ENCODE measurements around the gene GET3. TPM values are rescaled to one million over a fixed set of nuclear protein-coding genes. Genes with fewer than 3 reads are reported as not detected.
"Not testable (repeated sequence)": the region's sequence is repeated elsewhere in the genome, so short reads cannot be mapped to it uniquely, and the experiment has no call there.

The GET3 gene
- total RNA-seq, 3 donors from 2014 or later: 50.8 to 64.6 (median 62.6) TPM

DNA sequence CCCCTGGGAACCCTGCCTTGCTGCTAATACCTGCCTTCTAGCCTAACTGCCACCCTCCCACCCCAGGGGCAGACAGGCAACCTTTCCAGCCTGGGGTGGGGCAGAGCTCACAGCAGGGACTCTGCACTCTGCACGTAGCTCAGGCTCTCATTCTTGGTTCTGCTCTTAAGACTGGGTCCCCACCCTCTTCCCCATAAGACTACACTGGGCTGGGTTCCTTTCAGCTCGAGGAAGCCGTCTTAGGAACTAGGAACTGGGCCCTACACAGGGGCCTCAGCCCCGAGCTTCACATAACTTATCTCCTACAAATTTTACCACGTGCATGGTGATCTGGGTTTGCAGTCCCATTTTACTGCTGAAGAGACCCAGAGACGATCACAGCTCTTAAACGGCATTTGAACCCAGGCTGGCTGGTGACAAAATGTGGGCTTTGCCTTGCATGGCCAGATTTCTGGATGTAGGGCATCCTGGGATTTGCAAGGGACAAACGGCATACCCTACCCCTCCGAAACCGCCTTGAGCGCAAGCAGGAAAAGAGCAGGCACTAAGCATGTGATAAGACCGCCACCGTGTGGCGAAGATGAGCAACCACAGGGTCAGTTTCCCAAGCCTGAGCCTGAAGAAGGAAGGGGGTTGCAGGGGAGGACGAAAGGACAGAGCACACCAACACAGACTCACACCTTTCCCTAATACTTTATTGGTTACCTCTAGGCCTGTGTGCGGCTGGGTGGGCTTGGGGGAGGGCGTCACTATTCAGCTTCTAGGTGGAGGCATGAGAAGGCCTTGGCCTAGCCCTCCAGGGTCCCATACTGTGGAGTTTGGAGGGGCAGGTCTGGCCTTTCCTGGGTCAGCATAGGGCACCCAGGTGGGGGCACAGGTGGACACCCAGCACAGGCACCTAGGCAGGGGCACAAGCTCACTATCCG is 59.1 kb downstream of the GET3 start:
- peaks cover 0 to 17% of the 10 kb centered on the region in 2 donors for H3K4me1 ChIP-seq
- no peaks in the 10 kb centered on the region for H3K36me3 ChIP-seq
- H3K9me3 ChIP-seq: no peaks in the 10 kb centered on the region
- intact Hi-C loops (cut with DNase I; ENCODE audit: low total_unique reads): no loop called here
- H3K4me3 ChIP-seq: peak overlapping the region in 1 of 3 donors; percentile 6
- H3K27ac ChIP-seq: peak overlapping the region; percentile 1 to 64
- peak in 1 of 2 donors; percentile 61 for DNase-seq (ENCODE audit: low spot score in 2 of 2)
- TF ChIP-seq POLR2A (IDR thresholded peaks at IDR 0.05) (peak; percentile 26), CTCF (IDR thresholded peaks at IDR 0.05) (peak; percentile 97 to 99 (median 99)), POLR2AphosphoS5 (IDR thresholded peaks at IDR 0.05) (peak; percentile 68 to 93 (median 72))
- H3K27me3 ChIP-seq: no peaks in the 10 kb centered on the region

- Histone ChIP-seq H3K27ac (no peak overlapping the region), H3K4me3 (no peak overlapping the region), H3K9me3 (no peaks in the 10 kb centered on the region), H3K36me3 (no peaks in the 10 kb centered on the region), H3K4me1 (peaks cover 0 to 17% of the 10 kb centered on the region in 2 donors), H3K27me3 (no peaks in the 10 kb centered on the region)
- intact Hi-C loops (cut with DNase I; ENCODE audit: low total_unique reads): no loop called here
- no peak for DNase-seq (ENCODE audit: low spot score in 2 of 2)
- TF ChIP-seq POLR2A (IDR thresholded peaks at IDR 0.05) (no peak), POLR2AphosphoS5 (IDR thresholded peaks at IDR 0.05) (no peak), CTCF (IDR thresholded peaks at IDR 0.05) (no peak)
Measured at GRCh38 chr19:12797141-12797587, 59.9 kb downstream of the GET3 start.

DNA sequence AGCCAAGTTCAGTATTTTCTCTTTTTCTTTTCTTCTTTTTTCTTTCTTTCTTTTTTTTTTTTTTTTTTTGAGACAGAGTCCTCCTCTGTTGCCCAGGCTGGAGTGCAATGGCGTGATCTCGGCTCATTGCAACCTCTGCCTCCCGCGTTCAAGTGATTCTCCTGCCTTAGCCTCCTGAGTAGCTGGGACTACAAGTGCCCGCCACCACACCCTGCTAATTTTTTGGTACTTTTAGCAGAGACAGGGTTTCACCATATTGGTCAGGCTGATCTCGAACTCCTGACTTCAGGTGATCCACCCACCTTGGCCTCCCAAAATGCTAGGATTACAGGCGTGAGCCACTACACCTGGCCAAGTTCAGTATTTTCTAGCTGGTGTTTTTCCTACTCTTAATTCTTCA is 60.3 kb downstream of the GET3 start:
- H3K4me1 ChIP-seq: peaks cover 0 to 17% of the 10 kb centered on the region in 2 donors
- H3K27ac ChIP-seq; intact Hi-C loops (cut with DNase I; ENCODE audit: low total_unique reads); DNase-seq (ENCODE audit: low spot score in 2 of 2); H3K27me3 ChIP-seq; H3K4me3 ChIP-seq; H3K36me3 ChIP-seq; H3K9me3 ChIP-seq: not testable (repeated sequence)

Other genes with a start within 250 kb of the GET3 start
- 10 to 100 TPM; 14.7 to 25.8 (median 18.7) TPM for gene ZNF564, start 186.0 kb upstream of the GET3 start, total RNA-seq
- 1 to 10 TPM; 5.6 to 7.9 (median 7.0) TPM for gene ZNF490, start 126.7 kb upstream of the GET3 start, total RNA-seq
- 10 to 100 TPM; 22.4 to 35.3 (median 34.7) TPM for gene ZNF791, start 126.6 kb upstream of the GET3 start, total RNA-seq
- gene MAN2B1, start 70.8 kb upstream of the GET3 start, total RNA-seq: 100 to 1,000 TPM in 1 of 3 donors, 10 to 100 TPM in 2; 45.6 to 118 (median 49.0) TPM
- 10 to 100 TPM in 2 of 3 donors, 1 to 10 TPM in 1; 8.2 to 13.8 (median 10.2) TPM for gene WDR83, start 70.7 kb upstream of the GET3 start, total RNA-seq
- gene DHPS, start 55.6 kb upstream of the GET3 start, total RNA-seq: 100 to 1,000 TPM in 1 of 3 donors, 10 to 100 TPM in 2; 86.6 to 117 (median 91.4) TPM
- gene GNG14, start 49.5 kb upstream of the GET3 start, total RNA-seq: not detected
- 10 to 100 TPM in 1 of 3 donors, 1 to 10 TPM in 2; 4.8 to 13.8 (median 8.5) TPM for gene FBXW9, start 40.9 kb upstream of the GET3 start, total RNA-seq
- gene TNPO2, start 13.6 kb upstream of the GET3 start, total RNA-seq: 10 to 100 TPM; 46.0 to 73.0 (median 70.8) TPM
- gene TRIR, start 2.8 kb upstream of the GET3 start, total RNA-seq: 100 to 1,000 TPM; 319 to 409 (median 370) TPM
- gene BEST2, start 14.3 kb downstream of the GET3 start, total RNA-seq: not detected
- gene HOOK2, start 38.1 kb downstream of the GET3 start, total RNA-seq: 100 to 1,000 TPM in 1 of 3 donors, 10 to 100 TPM in 2; 45.8 to 101 (median 98.6) TPM
- 100 to 1,000 TPM; 108 to 581 (median 320) TPM for gene JUNB, start 54.0 kb downstream of the GET3 start, total RNA-seq
- 100 to 1,000 TPM; 150 to 199 (median 199) TPM for gene PRDX2, start 64.3 kb downstream of the GET3 start, total RNA-seq
- gene THSD8, start 64.6 kb downstream of the GET3 start, total RNA-seq: not detected
- gene RNASEH2A, start 69.1 kb downstream of the GET3 start, total RNA-seq: 1 to 10 TPM; 5.2 to 8.8 (median 8.5) TPM
- gene RTBDN, start 97.1 kb downstream of the GET3 start, total RNA-seq: not detected
- gene MAST1, start 101.0 kb downstream of the GET3 start, total RNA-seq: under 1 TPM in 1 of 3 donors, not detected in 2; 0.88 TPM
- 10 to 100 TPM; 29.8 to 61.0 (median 46.2) TPM for gene DNASE2, start 144.0 kb downstream of the GET3 start, total RNA-seq
- gene KLF1, start 149.7 kb downstream of the GET3 start, total RNA-seq: not detected
- gene GCDH, start 153.7 kb downstream of the GET3 start, total RNA-seq: 10 to 100 TPM; 39.2 to 72.8 (median 50.1) TPM
- under 1 TPM in 1 of 3 donors, not detected in 2; 0.44 TPM for gene SYCE2, start 181.8 kb downstream of the GET3 start, total RNA-seq
- 10 to 100 TPM; 26.1 to 53.7 (median 40.7) TPM for gene FARSA, start 196.2 kb downstream of the GET3 start, total RNA-seq
- 100 to 1,000 TPM; 301 to 410 (median 305) TPM for gene CALR, start 201.1 kb downstream of the GET3 start, total RNA-seq
- gene RAD23A, start 208.4 kb downstream of the GET3 start, total RNA-seq: 10 to 100 TPM; 65.9 to 84.3 (median 66.5) TPM
- 10 to 100 TPM; 30.3 to 44.2 (median 31.5) TPM for gene GADD45GIP1, start 219.7 kb downstream of the GET3 start, total RNA-seq
- not detected for gene DAND5, start 232.1 kb downstream of the GET3 start, total RNA-seq